H1 (cell line): Measurements from ENCODE around the gene C9orf50. TPM values are rescaled to one million over a fixed set of nuclear protein-coding genes. Genes with fewer than 3 reads are reported as not detected.

Experiments used
- ASH2L ChIP-seq: fragments of 200-600, 300-600 bp; sonication (generic); IDR thresholded peaks from one replicate; pipeline ENCODE4 v1.7.1; 2017; ENCODE audit warnings: low read length
- CHD2 ChIP-seq: IDR thresholded peaks from 2 replicates; pipeline ENCODE4 v1.6.1; 2012; ENCODE audit warnings: low read length, improper control_type of control experiment
- PHF8 ChIP-seq: fragments of 200-600 bp; sonication (generic); conservative IDR thresholded peaks from 2 replicates; pipeline ENCODE4 v1.7.1; 2012; ENCODE audit warnings: low read depth, mild to moderate bottlenecking, inconsistent platforms, low read length, moderate library complexity
- POLR2AphosphoS5 ChIP-seq: IDR thresholded peaks from 2 replicates; pipeline ENCODE4 v1.6.1; 2011; ENCODE audit warnings: low read depth, low read length
- POU5F1 ChIP-seq: IDR thresholded peaks from 2 replicates; pipeline ENCODE4 v1.6.1; 2011; ENCODE audit warnings: low read depth, mild to moderate bottlenecking, low read length, moderate library complexity
- SIX5 ChIP-seq: IDR thresholded peaks from 2 replicates; pipeline ENCODE4 v1.6.1; 2011; ENCODE audit warnings: mild to moderate bottlenecking, low read depth, low read length
- SUZ12 ChIP-seq: fragments of 200-600 bp; sonication (generic); IDR thresholded peaks from 2 replicates; pipeline ENCODE4 v1.6.1; 2012; ENCODE audit warnings: mild to moderate bottlenecking, inconsistent platforms, low read length, moderate library complexity, mixed read lengths
- TAF1 ChIP-seq: IDR thresholded peaks from 2 replicates; pipeline ENCODE4 v1.6.1; 2011; ENCODE audit warnings: mild to moderate bottlenecking, low read depth, low read length
- TBP ChIP-seq: IDR thresholded peaks from 2 replicates; pipeline ENCODE4 v1.6.1; 2011; ENCODE audit warnings: low read depth, low read length, improper control_type of control experiment
- polyA plus RNA-seq, 7 experiments: library from polyadenylated mRNA; depleted of rRNA in 3 of 7; stranded (reverse) in 5 of 7; unstranded in 2 of 7; fragments of >200 nt in 5 of 7; fragments of 200-250 nt in 2 of 7; gene quantifications; 1 replicate in 5 of 7; 2 replicates in 1 of 7; 4 replicates in 1 of 7; pipeline versions ENCODE4 v1.2.1 to v1.2.3, GENCODE V29; 2011 to 2013; ENCODE audit warnings: missing spikeins in 2 of 7, mixed read lengths in 2 of 7
- total RNA-seq: library from RNA; stranded (reverse); fragmentation: NEBNext Ultra II Directional; extraction: Animal tissue kit (Norgen Biotek cat#: 25700); gene quantifications from 2 replicates; pipeline ENCODE4 v1.2.1, GENCODE V29; 2021
- TF ChIP-seq, protein P1 (sequence below): fragments of 300-600 bp; sonication (generic); IDR thresholded peaks from 2 replicates; pipeline ENCODE4 v1.7.1; 2012; ENCODE audit warnings: low read length, moderate library complexity, mild to moderate bottlenecking, inconsistent platforms; ENCODE audit not compliant: insufficient replicate concordance
- TF ChIP-seq, protein P2 (sequence below): IDR thresholded peaks from 2 replicates; pipeline ENCODE4 v1.6.1; 2011; ENCODE audit warnings: low read depth, mild to moderate bottlenecking, low read length; ENCODE audit not compliant: insufficient read depth

Gene C9orf50
- total and polyA plus RNA-seq, 2 of the 8 experiments (the other 6 are each of a cell fraction or from before 2014, with no cell fraction given) = not detected

DNA sequence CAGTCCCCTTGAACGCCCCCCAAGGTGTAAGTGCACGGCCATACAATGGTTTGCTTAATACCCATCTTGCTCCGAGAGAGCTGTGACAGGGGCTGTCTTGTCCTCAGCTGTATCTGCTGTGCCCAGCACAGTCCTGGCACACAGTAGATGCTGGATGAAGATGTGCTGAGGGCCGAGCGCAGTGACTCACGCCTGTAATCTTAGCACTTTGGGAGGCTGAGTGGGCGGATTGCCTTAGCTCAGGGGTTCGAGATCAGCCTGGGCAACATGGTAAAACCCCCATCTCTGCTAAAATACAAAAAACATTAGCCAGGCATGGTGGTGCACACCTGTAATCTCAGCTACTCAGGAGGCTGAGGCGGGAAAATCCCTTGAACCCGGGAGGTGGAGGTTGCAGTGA is 53.6 kb downstream of the C9orf50 start (continued):
- TF ChIP-seq, protein P1, sequence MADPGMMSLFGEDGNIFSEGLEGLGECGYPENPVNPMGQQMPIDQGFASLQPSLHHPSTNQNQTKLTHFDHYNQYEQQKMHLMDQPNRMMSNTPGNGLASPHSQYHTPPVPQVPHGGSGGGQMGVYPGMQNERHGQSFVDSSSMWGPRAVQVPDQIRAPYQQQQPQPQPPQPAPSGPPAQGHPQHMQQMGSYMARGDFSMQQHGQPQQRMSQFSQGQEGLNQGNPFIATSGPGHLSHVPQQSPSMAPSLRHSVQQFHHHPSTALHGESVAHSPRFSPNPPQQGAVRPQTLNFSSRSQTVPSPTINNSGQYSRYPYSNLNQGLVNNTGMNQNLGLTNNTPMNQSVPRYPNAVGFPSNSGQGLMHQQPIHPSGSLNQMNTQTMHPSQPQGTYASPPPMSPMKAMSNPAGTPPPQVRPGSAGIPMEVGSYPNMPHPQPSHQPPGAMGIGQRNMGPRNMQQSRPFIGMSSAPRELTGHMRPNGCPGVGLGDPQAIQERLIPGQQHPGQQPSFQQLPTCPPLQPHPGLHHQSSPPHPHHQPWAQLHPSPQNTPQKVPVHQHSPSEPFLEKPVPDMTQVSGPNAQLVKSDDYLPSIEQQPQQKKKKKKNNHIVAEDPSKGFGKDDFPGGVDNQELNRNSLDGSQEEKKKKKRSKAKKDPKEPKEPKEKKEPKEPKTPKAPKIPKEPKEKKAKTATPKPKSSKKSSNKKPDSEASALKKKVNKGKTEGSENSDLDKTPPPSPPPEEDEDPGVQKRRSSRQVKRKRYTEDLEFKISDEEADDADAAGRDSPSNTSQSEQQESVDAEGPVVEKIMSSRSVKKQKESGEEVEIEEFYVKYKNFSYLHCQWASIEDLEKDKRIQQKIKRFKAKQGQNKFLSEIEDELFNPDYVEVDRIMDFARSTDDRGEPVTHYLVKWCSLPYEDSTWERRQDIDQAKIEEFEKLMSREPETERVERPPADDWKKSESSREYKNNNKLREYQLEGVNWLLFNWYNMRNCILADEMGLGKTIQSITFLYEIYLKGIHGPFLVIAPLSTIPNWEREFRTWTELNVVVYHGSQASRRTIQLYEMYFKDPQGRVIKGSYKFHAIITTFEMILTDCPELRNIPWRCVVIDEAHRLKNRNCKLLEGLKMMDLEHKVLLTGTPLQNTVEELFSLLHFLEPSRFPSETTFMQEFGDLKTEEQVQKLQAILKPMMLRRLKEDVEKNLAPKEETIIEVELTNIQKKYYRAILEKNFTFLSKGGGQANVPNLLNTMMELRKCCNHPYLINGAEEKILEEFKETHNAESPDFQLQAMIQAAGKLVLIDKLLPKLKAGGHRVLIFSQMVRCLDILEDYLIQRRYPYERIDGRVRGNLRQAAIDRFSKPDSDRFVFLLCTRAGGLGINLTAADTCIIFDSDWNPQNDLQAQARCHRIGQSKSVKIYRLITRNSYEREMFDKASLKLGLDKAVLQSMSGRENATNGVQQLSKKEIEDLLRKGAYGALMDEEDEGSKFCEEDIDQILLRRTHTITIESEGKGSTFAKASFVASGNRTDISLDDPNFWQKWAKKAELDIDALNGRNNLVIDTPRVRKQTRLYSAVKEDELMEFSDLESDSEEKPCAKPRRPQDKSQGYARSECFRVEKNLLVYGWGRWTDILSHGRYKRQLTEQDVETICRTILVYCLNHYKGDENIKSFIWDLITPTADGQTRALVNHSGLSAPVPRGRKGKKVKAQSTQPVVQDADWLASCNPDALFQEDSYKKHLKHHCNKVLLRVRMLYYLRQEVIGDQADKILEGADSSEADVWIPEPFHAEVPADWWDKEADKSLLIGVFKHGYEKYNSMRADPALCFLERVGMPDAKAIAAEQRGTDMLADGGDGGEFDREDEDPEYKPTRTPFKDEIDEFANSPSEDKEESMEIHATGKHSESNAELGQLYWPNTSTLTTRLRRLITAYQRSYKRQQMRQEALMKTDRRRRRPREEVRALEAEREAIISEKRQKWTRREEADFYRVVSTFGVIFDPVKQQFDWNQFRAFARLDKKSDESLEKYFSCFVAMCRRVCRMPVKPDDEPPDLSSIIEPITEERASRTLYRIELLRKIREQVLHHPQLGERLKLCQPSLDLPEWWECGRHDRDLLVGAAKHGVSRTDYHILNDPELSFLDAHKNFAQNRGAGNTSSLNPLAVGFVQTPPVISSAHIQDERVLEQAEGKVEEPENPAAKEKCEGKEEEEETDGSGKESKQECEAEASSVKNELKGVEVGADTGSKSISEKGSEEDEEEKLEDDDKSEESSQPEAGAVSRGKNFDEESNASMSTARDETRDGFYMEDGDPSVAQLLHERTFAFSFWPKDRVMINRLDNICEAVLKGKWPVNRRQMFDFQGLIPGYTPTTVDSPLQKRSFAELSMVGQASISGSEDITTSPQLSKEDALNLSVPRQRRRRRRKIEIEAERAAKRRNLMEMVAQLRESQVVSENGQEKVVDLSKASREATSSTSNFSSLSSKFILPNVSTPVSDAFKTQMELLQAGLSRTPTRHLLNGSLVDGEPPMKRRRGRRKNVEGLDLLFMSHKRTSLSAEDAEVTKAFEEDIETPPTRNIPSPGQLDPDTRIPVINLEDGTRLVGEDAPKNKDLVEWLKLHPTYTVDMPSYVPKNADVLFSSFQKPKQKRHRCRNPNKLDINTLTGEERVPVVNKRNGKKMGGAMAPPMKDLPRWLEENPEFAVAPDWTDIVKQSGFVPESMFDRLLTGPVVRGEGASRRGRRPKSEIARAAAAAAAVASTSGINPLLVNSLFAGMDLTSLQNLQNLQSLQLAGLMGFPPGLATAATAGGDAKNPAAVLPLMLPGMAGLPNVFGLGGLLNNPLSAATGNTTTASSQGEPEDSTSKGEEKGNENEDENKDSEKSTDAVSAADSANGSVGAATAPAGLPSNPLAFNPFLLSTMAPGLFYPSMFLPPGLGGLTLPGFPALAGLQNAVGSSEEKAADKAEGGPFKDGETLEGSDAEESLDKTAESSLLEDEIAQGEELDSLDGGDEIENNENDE = no peak
- TF ChIP-seq, protein P2, sequence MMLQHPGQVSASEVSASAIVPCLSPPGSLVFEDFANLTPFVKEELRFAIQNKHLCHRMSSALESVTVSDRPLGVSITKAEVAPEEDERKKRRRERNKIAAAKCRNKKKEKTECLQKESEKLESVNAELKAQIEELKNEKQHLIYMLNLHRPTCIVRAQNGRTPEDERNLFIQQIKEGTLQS = no peak
- TF ChIP-seq SUZ12 = no peak
- TF ChIP-seq TAF1 = no peak
- no peak for TF ChIP-seq PHF8
- TF ChIP-seq POU5F1 = no peak
- no peak for TF ChIP-seq CHD2
- TF ChIP-seq TBP = no peak
- no peak for TF ChIP-seq ASH2L
- no peak for TF ChIP-seq SIX5
- no peak for TF ChIP-seq POLR2AphosphoS5
